Neural progenitor cell (in vitro differentiated cells): ENCODE results near the gene TFB2M. TPM values are rescaled to one million over a fixed set of nuclear protein-coding genes. Genes with fewer than 3 reads are reported as not detected.

ENCODE experiments used
- DNase-seq: peaks from one replicate; pipeline ENCODE4 v3.0.0-alpha.2; 2016; ENCODE audit warnings: low spot score
- H2AFZ ChIP-seq: fragments of 200-600 bp; sonication (generic); replicated peaks from 2 replicates; pipeline ENCODE4 v1.6.1; 2016; ENCODE audit warnings: antibody characterized with exemption
- H3F3A ChIP-seq: fragments of 200-600 bp; sonication (generic); 2 replicates; pipeline ENCODE4 v1.6.1; 2016; ENCODE audit warnings: antibody characterized with exemption, low read depth
- H3K27ac ChIP-seq: fragments of 200-600 bp; sonication (generic); 2 replicates; pipeline ENCODE4 v1.5.1; 2016; ENCODE audit warnings: mild to moderate bottlenecking
- H3K27me3 ChIP-seq: fragments of 200-600 bp; sonication (generic); 2 replicates; pipeline ENCODE4 v1.6.1; 2016; ENCODE audit warnings: mild to moderate bottlenecking, moderate library complexity
- H3K36me3 ChIP-seq: fragments of 200-600 bp; sonication (generic); 2 replicates; pipeline ENCODE4 v1.5.1; 2016
- H3K4me1 ChIP-seq: fragments of 200-600 bp; sonication (generic); 2 replicates; pipeline ENCODE4 v1.6.1; 2016; ENCODE audit warnings: mixed run types
- H3K4me2 ChIP-seq: fragments of 200-600 bp; sonication (generic); 2 replicates; pipeline ENCODE4 v1.6.1; 2016
- H3K4me3 ChIP-seq: fragments of 200-600 bp; sonication (generic); 2 replicates; pipeline ENCODE4 v1.5.1; 2016
- H3K79me2 ChIP-seq: fragments of 200-600 bp; sonication (generic); 2 replicates; pipeline ENCODE4 v1.6.1; 2016; ENCODE audit warnings: low read depth
- H3K9ac ChIP-seq: fragments of 200-600 bp; sonication (generic); 2 replicates; pipeline ENCODE4 v1.6.1; 2016
- H3K9me3 ChIP-seq: fragments of 200-600 bp; sonication (generic); 2 replicates; pipeline ENCODE4 v1.5.1; 2016; ENCODE audit warnings: low read depth
- H4K20me1 ChIP-seq: fragments of 200-600 bp; sonication (generic); 2 replicates; pipeline ENCODE4 v1.6.1; 2016; ENCODE audit warnings: low read depth
- H3K27ac Mint-ChIP-seq: 3 replicates; pipeline ENCODE4 v1.8.0; 2021; ENCODE audit warnings: mixed read lengths
- H3K27me3 Mint-ChIP-seq: 2 replicates; pipeline ENCODE4 v1.8.0; 2022; ENCODE audit warnings: low read depth, mild to moderate bottlenecking, inconsistent platforms, moderate library complexity, mixed read lengths; ENCODE audit not compliant: insufficient read depth
- H3K36me3 Mint-ChIP-seq: 3 replicates; pipeline ENCODE4 v1.8.0; 2021; ENCODE audit warnings: mixed read lengths
- H3K4me1 Mint-ChIP-seq: 3 replicates; pipeline ENCODE4 v1.8.0; 2021; ENCODE audit warnings: mixed read lengths
- H3K4me3 Mint-ChIP-seq: 3 replicates; pipeline ENCODE4 v1.8.0; 2021; ENCODE audit warnings: mild to moderate bottlenecking, moderate library complexity, mixed read lengths
- H3K9me3 Mint-ChIP-seq: 3 replicates; pipeline ENCODE4 v1.8.0; 2020; ENCODE audit warnings: mixed read lengths
- EZH2 ChIP-seq: fragments of 200-600 bp; sonication (generic); IDR thresholded peaks from 2 replicates; pipeline ENCODE4 v1.6.1; 2017; ENCODE audit warnings: antibody characterized with exemption, mild to moderate bottlenecking, moderate library complexity
- EZH2phosphoT487 ChIP-seq: fragments of 200-600 bp; sonication (generic); IDR thresholded peaks from 2 replicates; pipeline ENCODE4 v1.6.1; 2017; ENCODE audit warnings: antibody characterized with exemption
- total RNA-seq: library from RNA; depleted of rRNA; stranded (reverse); fragments of >200 nt; gene quantifications from 2 replicates; pipeline ENCODE4 v1.2.3, GENCODE V29; 2015; ENCODE audit warnings: low replicate concordance
- TF ChIP-seq, protein P1 (sequence below): fragments of 200-600 bp; sonication (generic); IDR thresholded peaks from 2 replicates; pipeline ENCODE4 v1.5.1; 2017; ENCODE audit warnings: antibody characterized with exemption, mild to moderate bottlenecking

The TFB2M gene
- total RNA-seq, 1 donor from 2014 or later = 21.1 TPM

DNA sequence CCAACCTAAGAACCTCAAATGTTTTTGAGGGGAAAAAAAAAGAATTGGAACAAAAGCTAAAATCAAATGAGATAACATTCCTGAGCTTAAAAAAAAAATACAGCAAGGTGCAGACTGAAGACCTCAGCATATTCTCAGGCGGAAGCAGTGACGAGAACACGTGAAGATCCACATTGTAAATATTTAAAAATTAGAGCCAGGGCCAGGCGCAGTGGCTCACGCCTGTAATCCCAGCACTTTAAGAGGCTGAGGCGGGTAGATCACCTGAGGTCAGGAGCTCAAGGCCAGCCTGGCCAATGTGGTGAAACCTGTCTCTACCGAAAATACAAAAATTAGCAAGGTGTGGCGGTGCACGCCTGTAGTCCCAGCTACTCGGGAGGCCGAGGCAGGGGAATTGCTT lies 15.7 kb downstream of the TFB2M start:
- Histone ChIP-seq H3K27ac (no peak overlapping the region), H3K79me2 (peaks cover 8% of the 10 kb centered on the region), H3K9ac (no peak overlapping the region), H3F3A (no peaks in the 10 kb centered on the region), H3K4me1 (no peaks in the 10 kb centered on the region), H3K27me3 (no peaks in the 10 kb centered on the region), H3K4me2 (no peak overlapping the region), H3K36me3 (peaks cover 16% of the 10 kb centered on the region), H3K4me3 (no peak overlapping the region), H3K9me3 (no peaks in the 10 kb centered on the region), H4K20me1 (no peaks in the 10 kb centered on the region), H2AFZ (no peak overlapping the region)
- no peaks in the 10 kb centered on the region for H3K4me1 Mint-ChIP-seq
- no peak overlapping the region for H3K27ac Mint-ChIP-seq
- H3K9me3 Mint-ChIP-seq = no peaks in the 10 kb centered on the region
- DNase-seq = no peak
- peaks cover 2% of the 10 kb centered on the region for H3K27me3 Mint-ChIP-seq
- TF ChIP-seq, protein P1, sequence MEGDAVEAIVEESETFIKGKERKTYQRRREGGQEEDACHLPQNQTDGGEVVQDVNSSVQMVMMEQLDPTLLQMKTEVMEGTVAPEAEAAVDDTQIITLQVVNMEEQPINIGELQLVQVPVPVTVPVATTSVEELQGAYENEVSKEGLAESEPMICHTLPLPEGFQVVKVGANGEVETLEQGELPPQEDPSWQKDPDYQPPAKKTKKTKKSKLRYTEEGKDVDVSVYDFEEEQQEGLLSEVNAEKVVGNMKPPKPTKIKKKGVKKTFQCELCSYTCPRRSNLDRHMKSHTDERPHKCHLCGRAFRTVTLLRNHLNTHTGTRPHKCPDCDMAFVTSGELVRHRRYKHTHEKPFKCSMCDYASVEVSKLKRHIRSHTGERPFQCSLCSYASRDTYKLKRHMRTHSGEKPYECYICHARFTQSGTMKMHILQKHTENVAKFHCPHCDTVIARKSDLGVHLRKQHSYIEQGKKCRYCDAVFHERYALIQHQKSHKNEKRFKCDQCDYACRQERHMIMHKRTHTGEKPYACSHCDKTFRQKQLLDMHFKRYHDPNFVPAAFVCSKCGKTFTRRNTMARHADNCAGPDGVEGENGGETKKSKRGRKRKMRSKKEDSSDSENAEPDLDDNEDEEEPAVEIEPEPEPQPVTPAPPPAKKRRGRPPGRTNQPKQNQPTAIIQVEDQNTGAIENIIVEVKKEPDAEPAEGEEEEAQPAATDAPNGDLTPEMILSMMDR = no peak
- TF ChIP-seq EZH2 (no peak), EZH2phosphoT487 (no peak)
- H3K4me3 Mint-ChIP-seq = no peak overlapping the region
- peaks cover 12% of the 10 kb centered on the region for H3K36me3 Mint-ChIP-seq

DNA sequence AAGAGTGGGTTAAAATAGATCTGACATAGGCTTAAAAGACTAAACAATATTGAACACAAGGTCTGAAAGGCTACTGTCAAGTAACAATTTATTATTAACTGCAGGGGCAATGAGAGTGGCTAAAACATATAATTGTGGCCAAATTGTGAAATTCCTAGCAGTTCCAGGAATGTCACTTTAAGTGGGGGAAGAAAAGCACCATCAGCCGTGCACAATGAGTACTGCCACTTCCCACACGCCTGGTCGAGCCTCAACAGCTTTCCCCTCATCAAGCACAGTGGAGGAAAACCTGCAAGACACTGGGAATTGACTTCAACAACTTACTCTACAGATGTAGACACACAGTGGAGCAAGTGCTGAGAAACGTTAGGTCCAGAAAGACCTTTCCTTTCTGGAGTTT lies 16.4 kb downstream of the TFB2M start:
- Histone ChIP-seq H3K27me3 (no peaks in the 10 kb centered on the region), H3K36me3 (peaks cover 16% of the 10 kb centered on the region), H2AFZ (no peak overlapping the region), H4K20me1 (no peaks in the 10 kb centered on the region), H3F3A (no peaks in the 10 kb centered on the region), H3K9ac (no peak overlapping the region), H3K4me1 (no peaks in the 10 kb centered on the region), H3K9me3 (no peaks in the 10 kb centered on the region), H3K79me2 (peaks cover 8% of the 10 kb centered on the region), H3K27ac (no peak overlapping the region), H3K4me2 (no peak overlapping the region), H3K4me3 (no peak overlapping the region)
- no peaks in the 10 kb centered on the region for H3K4me1 Mint-ChIP-seq
- no peak overlapping the region for H3K27ac Mint-ChIP-seq
- H3K4me3 Mint-ChIP-seq = no peak overlapping the region
- H3K9me3 Mint-ChIP-seq = no peaks in the 10 kb centered on the region
- DNase-seq = no peak
- H3K36me3 Mint-ChIP-seq = peaks cover 8% of the 10 kb centered on the region
- H3K27me3 Mint-ChIP-seq = no peaks in the 10 kb centered on the region
- TF ChIP-seq, protein P1 = no peak

DNA sequence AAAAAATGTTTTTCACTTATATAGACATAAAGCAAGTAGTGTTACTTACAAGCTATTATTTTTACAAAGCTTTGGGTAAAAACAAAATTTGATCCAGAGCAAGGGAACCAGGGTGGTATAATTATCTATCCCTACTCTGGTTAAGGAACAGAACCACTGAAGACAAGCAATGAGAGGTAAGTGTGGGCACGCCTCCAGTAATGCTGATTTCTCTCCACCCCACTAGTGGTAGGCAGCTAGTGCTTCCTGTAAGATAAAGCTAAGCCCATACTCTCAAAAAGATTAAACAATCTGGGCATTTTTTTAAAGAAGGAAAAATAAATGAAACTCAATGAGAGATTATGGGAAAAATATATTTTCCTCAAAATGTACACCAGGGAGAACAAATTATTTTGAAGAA lies 22.1 kb downstream of the TFB2M start:
- H3K27ac Mint-ChIP-seq = no peak overlapping the region
- peaks cover 13% of the 10 kb centered on the region for H3K36me3 Mint-ChIP-seq
- Histone ChIP-seq H4K20me1 (no peaks in the 10 kb centered on the region), H3F3A (no peaks in the 10 kb centered on the region), H3K4me2 (no peak overlapping the region), H3K27me3 (no peaks in the 10 kb centered on the region), H3K79me2 (no peaks in the 10 kb centered on the region), H3K9ac (no peak overlapping the region), H3K27ac (no peak overlapping the region), H3K4me3 (no peak overlapping the region), H3K9me3 (no peaks in the 10 kb centered on the region), H3K4me1 (no peaks in the 10 kb centered on the region), H3K36me3 (peaks cover 18% of the 10 kb centered on the region), H2AFZ (no peak overlapping the region)
- H3K4me1 Mint-ChIP-seq = no peaks in the 10 kb centered on the region
- H3K27me3 Mint-ChIP-seq = no peaks in the 10 kb centered on the region
- no peak overlapping the region for H3K4me3 Mint-ChIP-seq
- no peaks in the 10 kb centered on the region for H3K9me3 Mint-ChIP-seq
- DNase-seq = no peak
- TF ChIP-seq, protein P1 = no peak
- TF ChIP-seq EZH2 (no peak), EZH2phosphoT487 (no peak)
